KMS-11 (cell line): ENCODE data around the gene CIROP.
A peak's percentile ranks its signal among the peaks of the same experiment; 100 is the strongest.

ENCODE experiments used
- H2AFZ ChIP-seq: fragments of 200-600 bp; sonication (generic); 2 replicates; pipeline ENCODE4 v1.6.1; 2016; ENCODE audit warnings: antibody characterized with exemption, mixed run types, low read depth
- H3K27ac ChIP-seq: fragments of 200-600 bp; sonication (generic); 2 replicates; pipeline ENCODE4 v1.6.1; 2016; ENCODE audit warnings: mild to moderate bottlenecking, mixed run types
- H3K27me3 ChIP-seq: fragments of 200-600 bp; sonication (generic); 2 replicates; pipeline ENCODE4 v1.6.1; 2017; ENCODE audit warnings: mild to moderate bottlenecking, low read depth, mixed run types, moderate library complexity; ENCODE audit not compliant: insufficient read depth
- H3K36me3 ChIP-seq: fragments of 200-600 bp; sonication (generic); 2 replicates; pipeline ENCODE4 v1.6.1; 2017; ENCODE audit warnings: mild to moderate bottlenecking, mixed run types; ENCODE audit not compliant: insufficient read depth
- H3K4me1 ChIP-seq: fragments of 200-600 bp; sonication (generic); 2 replicates; pipeline ENCODE4 v1.6.1; 2016; ENCODE audit warnings: mild to moderate bottlenecking, low read depth, mixed run types; ENCODE audit not compliant: poor library complexity, severe bottlenecking
- H3K4me2 ChIP-seq: fragments of 200-600 bp; sonication (generic); 2 replicates; pipeline ENCODE4 v1.7.0; 2016; ENCODE audit warnings: mild to moderate bottlenecking, mixed run types
- H3K4me3 ChIP-seq: fragments of 200-600 bp; sonication (generic); IDR thresholded peaks from 2 replicates; pipeline ENCODE4 v1.6.1; 2017; ENCODE audit warnings: low read depth, low read length, mixed read lengths; ENCODE audit not compliant: insufficient read depth
- H3K79me2 ChIP-seq: fragments of 200-600 bp; sonication (generic); 2 replicates; pipeline ENCODE4 v1.6.1; 2016; ENCODE audit warnings: low read depth, mixed run types; ENCODE audit not compliant: insufficient read depth
- H3K9ac ChIP-seq: fragments of 200-600 bp; sonication (generic); 2 replicates; pipeline ENCODE4 v1.6.1; 2016; ENCODE audit warnings: mild to moderate bottlenecking, mixed run types
- H4K20me1 ChIP-seq: fragments of 200-600 bp; sonication (generic); 2 replicates; pipeline ENCODE4 v1.6.1; 2016; ENCODE audit warnings: mild to moderate bottlenecking, mixed run types; ENCODE audit not compliant: insufficient read depth
- CTCF ChIP-seq: fragments of 200-600 bp; sonication (generic); conservative IDR thresholded peaks from 2 replicates; pipeline ENCODE4 v1.6.1; 2017; ENCODE audit warnings: low read depth, mild to moderate bottlenecking, antibody characterized with exemption, low read length, moderate library complexity, mixed read lengths

CIROP gene

GRCh38 chr14:23095196-23096108, 9.3 kb downstream of the CIROP start, which contains the start of gene C14orf119:
Gene C14orf119 (plus strand): TSS chr14:23095505. CDS start chr14:23097659, 2,154 bp downstream.
- Histone ChIP-seq H3K4me2 (peak within 1 kb of the TSS; percentile 87), H3K27me3 (no peaks in the 10 kb centered on the region), H3K9ac (peak within 1 kb of the TSS; percentile 86), H2AFZ (peak within 1 kb of the TSS; percentile 55), H3K4me3 (no peak within 1 kb of the TSS), H3K4me1 (peaks cover 17% of the 10 kb centered on the region), H3K27ac (peak within 1 kb of the TSS; percentile 82), H3K36me3 (no peaks in the 10 kb centered on the region), H4K20me1 (no peaks in the 10 kb centered on the region), H3K79me2 (peaks cover 44% of the 10 kb centered on the region)
- no peak for TF ChIP-seq CTCF

- no peaks in the 10 kb centered on the region for H3K36me3 ChIP-seq
- peak within 1 kb of the TSS; percentile 55 for H2AFZ ChIP-seq
- H3K9ac ChIP-seq, result peak within 1 kb of the TSS; percentile 86
- no peaks in the 10 kb centered on the region for H4K20me1 ChIP-seq
- H3K27me3 ChIP-seq, result no peaks in the 10 kb centered on the region
- H3K27ac ChIP-seq, result peak within 1 kb of the TSS; percentile 82
- H3K79me2 ChIP-seq, result peaks cover 44% of the 10 kb centered on the region
- no peak within 1 kb of the TSS for H3K4me3 ChIP-seq
- TF ChIP-seq CTCF, result no peak
- H3K4me1 ChIP-seq, result peaks cover 17% of the 10 kb centered on the region
- peak within 1 kb of the TSS; percentile 87 for H3K4me2 ChIP-seq
Observed at GRCh38 chr14:23094666-23095195, 10.1 kb downstream of the CIROP start, which contains the start of gene ACIN1. Gene ACIN1 (minus strand): TSS chr14:23095136. CDS start chr14:23095112, 24 bp downstream.

DNA sequence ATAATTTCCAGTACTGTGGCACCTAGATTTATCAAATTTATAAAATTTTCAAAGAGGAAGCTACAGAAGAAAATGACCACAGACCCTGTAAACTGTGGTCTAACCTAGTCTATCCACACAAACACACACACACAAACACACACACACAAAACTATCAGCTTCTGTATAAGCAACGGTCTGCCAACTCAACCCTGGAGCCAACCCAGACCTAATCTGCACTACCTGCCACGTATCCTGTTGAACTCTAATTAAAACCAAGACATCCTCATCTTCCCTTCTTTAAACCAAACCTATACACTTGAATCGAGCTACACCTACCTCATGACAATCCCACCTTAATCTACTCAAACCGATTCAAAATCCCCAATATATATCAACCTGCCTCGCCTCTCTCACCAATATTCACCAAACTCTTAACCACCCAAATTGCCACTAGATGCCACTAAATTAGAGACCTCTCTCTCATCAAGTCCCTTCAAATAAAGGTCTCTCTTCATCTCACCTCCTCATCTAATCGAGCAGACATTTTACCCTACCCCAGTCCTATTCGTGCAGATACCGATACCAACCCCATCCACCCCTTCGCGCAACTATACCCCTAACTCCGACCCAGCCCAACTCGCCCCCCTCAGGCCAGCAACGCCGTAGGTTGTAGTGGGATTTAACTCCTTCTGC, 10.7 kb downstream of the CIROP start:
- TF ChIP-seq CTCF, result no peak
- peaks cover 17% of the 10 kb centered on the region for H3K4me1 ChIP-seq
- H3K79me2 ChIP-seq, result peaks cover 44% of the 10 kb centered on the region
- H3K4me2 ChIP-seq, result peak overlapping the region; percentile 87
- peak overlapping the region; percentile 86; the same call in 1 of the 2 replicates for H3K9ac ChIP-seq
- H3K27ac ChIP-seq, result peak overlapping the region; percentile 82
- no peaks in the 10 kb centered on the region for H3K27me3 ChIP-seq
- no peaks in the 10 kb centered on the region for H3K36me3 ChIP-seq
- H3K4me3 ChIP-seq, result no peak overlapping the region
- H4K20me1 ChIP-seq, result no peaks in the 10 kb centered on the region
- peak overlapping the region; percentile 55; the same call in 1 of the 2 replicates for H2AFZ ChIP-seq

GRCh38 chr14:23093526-23093925, 11.3 kb downstream of the CIROP start:
- no peaks in the 10 kb centered on the region for H3K36me3 ChIP-seq
- no peak overlapping the region for H3K4me3 ChIP-seq
- H3K4me1 ChIP-seq, result peaks cover 17% of the 10 kb centered on the region

More at GRCh38 chr14:23093526-23093925, 11.3 kb downstream of the CIROP start:
- no peak overlapping the region for H2AFZ ChIP-seq
- H3K9ac ChIP-seq, result peak overlapping the region; percentile 86; the same call in 1 of the 2 replicates
- H4K20me1 ChIP-seq, result no peaks in the 10 kb centered on the region
- H3K27ac ChIP-seq, result no peak overlapping the region
- peaks cover 44% of the 10 kb centered on the region for H3K79me2 ChIP-seq
- TF ChIP-seq CTCF, result no peak
- H3K4me2 ChIP-seq, result peak overlapping the region; percentile 87
- H3K27me3 ChIP-seq, result no peaks in the 10 kb centered on the region
